ENCODE results near the gene COL4A2. TPM values are rescaled to one million over a fixed set of nuclear protein-coding genes. Genes with fewer than 3 reads are reported as not detected.
"Not testable (repeated sequence)": the region's sequence is repeated elsewhere in the genome, so short reads cannot be mapped to it uniquely, and the experiment has no call there.

COL4A2 gene
- total and polyA plus RNA-seq, 2 donors: 465 to 488 TPM

DNA sequence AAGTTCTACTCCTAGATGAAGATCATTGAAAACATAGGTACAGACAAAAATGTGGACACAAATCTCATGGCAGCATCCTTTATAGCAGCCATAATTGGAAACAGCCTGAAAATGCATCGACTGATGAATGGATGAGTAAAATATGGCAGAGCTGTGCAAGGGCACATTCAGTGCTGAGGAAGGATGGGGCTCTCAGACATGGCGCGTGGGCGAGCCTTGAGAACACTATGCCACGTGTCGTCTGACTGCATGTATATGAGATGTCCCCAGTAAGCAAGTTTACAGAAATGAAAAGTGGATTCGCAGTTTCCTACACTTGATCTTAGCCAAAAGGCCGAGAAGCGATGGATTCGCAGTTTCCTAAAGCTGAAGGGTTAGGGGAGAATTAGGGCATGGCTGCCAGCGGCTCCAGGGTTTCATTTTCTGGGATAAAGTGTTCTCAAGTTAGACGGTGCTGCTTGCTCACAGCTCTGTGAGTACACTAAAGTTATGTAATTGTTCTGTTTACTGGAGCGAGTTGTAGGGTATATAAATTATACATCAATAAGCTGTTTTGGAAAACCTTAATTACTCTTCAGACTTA lies 176.4 kb downstream of the COL4A2 start:
- 81% methylated on average over 13 of the region's 13 CpGs for WGBS
- H3K27ac ChIP-seq (ENCODE audit: low read depth): no peak overlapping the region
- no peaks in the 10 kb centered on the region for H3K36me3 ChIP-seq (ENCODE audit: insufficient read depth)

DNA sequence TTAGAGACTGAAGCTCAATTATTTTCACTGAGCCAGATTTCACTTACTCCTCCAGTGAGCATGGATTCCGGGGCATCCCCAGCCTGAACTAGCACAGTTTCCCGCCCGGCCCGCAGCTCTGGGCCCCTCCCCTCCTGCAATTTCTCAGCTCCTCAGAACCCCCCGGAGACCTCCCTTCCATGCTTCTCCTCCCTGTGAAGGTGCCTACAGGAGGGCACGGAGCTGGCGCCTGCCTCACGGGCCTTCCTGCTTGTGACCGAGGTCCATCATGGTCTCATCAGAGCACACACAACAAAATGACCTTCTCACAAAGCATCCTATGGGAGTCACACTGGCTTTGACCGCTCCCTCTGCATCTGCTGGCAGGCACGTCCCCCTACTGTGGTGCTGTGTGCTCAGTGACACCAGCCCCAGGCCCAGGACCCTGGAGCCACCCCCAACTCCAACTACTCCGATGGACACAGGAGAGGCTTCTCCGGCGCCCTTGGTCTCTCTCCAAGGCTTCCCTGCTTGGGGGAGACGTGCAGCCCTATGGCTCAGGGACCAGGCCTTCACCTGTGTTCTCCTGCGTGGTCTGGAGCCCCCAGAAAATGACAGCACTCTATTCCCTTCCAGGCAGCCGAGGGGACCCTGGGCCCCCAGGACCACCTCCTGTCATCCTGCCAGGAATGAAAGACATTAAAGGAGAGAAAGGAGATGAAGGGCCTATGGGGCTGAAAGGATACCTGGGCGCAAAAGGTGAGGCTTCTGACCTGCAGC lies 177.4 kb downstream of the COL4A2 start:
- H3K27ac ChIP-seq (ENCODE audit: low read depth): no peak overlapping the region
- H3K4me3 ChIP-seq (ENCODE audit: low read depth, low read length): no peak overlapping the region
- H3K36me3 ChIP-seq (ENCODE audit: insufficient read depth): no peaks in the 10 kb centered on the region
- H3K4me1 ChIP-seq (ENCODE audit: insufficient read depth): peaks cover 2% of the 10 kb centered on the region
- WGBS: 90% methylated on average over 18 of the region's 18 CpGs
- DNase-seq (ENCODE audit: extremely low spot score): no peak

More for the DNA sequence above, 176.4 kb downstream of the COL4A2 start:
- H3K4me1 ChIP-seq (ENCODE audit: insufficient read depth): peaks cover 2% of the 10 kb centered on the region
- no peak overlapping the region for H3K4me3 ChIP-seq (ENCODE audit: low read depth, low read length)
- no peak for DNase-seq (ENCODE audit: extremely low spot score)

DNA sequence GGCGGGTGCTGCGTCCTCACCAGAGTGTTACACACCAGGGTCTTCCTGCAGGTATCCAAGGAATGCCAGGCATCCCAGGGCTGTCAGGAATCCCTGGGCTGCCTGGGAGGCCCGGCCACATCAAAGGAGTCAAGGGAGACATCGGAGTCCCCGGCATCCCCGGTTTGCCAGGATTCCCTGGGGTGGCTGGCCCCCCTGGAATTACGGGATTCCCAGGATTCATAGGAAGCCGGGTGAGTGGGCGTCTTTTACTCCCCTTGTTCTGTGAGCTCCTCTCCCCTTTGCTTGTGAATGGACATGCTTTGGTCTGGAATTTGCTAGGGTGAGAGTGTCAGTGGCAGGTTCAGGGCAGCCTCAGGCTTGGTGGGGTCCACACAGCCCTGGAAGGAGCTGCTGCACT lies 178.5 kb downstream of the COL4A2 start:
- no peak for DNase-seq (ENCODE audit: extremely low spot score)
- Histone ChIP-seq H3K4me1 (ENCODE audit: insufficient read depth) (peaks cover 2% of the 10 kb centered on the region), H3K4me3 (ENCODE audit: low read depth, low read length) (no peak overlapping the region), H3K36me3 (ENCODE audit: insufficient read depth) (no peaks in the 10 kb centered on the region), H3K27ac (ENCODE audit: low read depth) (no peak overlapping the region)
- 59% methylated on average over 9 of the region's 9 CpGs for WGBS

DNA sequence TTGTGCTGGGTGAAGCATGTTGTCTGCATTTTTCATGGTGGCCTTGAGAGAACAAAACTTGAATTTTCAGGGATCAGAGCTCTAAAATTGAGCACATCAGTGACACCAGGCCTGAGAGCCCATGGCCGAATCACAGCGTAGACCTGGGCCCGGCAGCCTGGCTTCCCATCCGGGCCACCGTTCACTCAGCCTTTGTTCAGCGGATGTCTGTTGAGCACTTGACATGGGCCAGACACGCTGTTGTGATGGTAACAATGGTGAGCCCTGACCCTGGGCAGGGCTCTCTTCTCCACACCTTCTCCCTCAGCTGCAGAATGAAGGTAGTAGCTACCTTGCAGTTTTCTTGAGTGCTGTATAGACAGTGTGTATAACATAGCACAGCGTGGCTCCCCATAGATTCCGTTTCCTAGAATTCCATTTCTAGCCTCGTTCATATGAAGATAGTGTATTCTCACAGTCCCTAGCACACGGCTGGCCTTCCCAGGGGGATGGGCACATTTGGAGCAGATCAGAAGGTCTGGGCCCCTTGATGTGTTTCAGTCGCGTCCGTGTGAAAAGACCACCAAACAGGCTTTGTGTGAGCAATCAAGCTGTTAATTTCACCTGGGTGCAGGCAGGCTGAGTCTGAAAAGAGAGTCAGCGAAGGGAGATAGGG lies 179.1 kb downstream of the COL4A2 start:
- Histone ChIP-seq H3K27ac (ENCODE audit: low read depth) (no peak overlapping the region), H3K4me1 (ENCODE audit: insufficient read depth) (peaks cover 2% of the 10 kb centered on the region), H3K36me3 (ENCODE audit: insufficient read depth) (no peaks in the 10 kb centered on the region), H3K4me3 (ENCODE audit: low read depth, low read length) (no peak overlapping the region)
- DNase-seq (ENCODE audit: extremely low spot score): no peak
- WGBS: 84% methylated on average over 15 of the region's 15 CpGs

DNA sequence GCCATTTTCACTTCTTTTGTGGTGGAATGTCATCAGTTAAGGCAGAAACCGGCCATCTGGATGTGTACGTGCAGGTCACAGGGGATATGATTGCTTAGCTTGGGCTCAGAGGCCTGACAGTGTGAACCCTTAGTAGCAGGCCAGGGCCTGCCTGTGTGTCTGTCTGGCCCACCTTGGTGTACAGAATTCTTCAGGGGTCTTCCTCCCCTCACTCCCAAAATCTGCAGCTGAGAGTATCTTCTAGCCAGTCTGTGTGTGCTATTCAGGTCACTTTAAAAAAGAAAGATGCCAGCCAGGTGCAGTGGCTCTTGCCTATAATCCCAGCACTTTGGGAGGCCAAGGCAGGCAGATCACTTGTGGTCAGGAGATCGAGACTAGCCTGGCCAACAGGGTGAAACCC lies 179.8 kb downstream of the COL4A2 start:
- WGBS: 82% methylated on average over 3 of the region's 3 CpGs
- H3K27ac ChIP-seq (ENCODE audit: low read depth); H3K4me1 ChIP-seq (ENCODE audit: insufficient read depth); H3K36me3 ChIP-seq (ENCODE audit: insufficient read depth); H3K4me3 ChIP-seq (ENCODE audit: low read depth, low read length); DNase-seq (ENCODE audit: extremely low spot score): not testable (repeated sequence)

DNA sequence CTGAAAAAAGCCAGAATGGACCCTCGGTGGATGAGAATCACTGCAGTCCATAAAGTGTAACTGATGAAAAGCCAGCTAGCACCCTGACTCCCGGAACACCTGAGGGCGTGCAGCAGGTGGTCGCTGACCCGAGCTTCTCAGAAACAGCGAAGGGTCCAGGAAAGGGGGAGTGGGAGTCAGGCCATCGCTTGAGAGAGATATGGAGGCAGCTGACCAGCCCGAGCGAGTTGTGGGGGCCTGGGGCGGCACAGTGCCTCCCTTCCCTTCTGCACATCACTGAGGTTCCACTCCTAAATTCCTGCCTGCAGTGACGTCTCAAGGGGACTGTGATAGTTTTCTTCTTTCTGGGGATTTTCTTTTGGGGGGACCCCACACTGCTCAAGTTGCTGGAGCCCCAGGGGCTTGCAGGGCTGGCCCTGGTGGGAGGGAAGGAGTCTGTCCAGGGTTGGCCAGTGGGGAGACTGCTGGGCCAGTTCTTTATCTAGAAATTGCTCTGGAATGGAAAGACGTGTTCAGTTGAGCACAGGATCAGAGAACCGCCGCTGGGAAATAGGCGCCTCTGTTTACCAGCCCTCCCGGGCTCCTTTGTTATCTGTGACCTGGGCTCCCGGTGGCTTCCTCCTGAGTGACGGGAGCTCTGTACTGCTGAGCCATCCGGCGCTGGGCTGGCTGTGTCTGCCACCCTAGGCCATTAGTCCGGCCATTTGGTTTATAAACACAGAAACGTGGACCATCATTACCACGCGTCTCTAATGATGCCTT lies 183.1 kb downstream of the COL4A2 start:
- Histone ChIP-seq H3K4me3 (ENCODE audit: low read depth, low read length) (no peak overlapping the region), H3K36me3 (ENCODE audit: insufficient read depth) (no peaks in the 10 kb centered on the region), H3K4me1 (ENCODE audit: insufficient read depth) (peaks cover 2% of the 10 kb centered on the region), H3K27ac (ENCODE audit: low read depth) (no peak overlapping the region)
- DNase-seq (ENCODE audit: extremely low spot score): no peak
- WGBS: 87% methylated on average over 24 of the region's 24 CpGs

DNA sequence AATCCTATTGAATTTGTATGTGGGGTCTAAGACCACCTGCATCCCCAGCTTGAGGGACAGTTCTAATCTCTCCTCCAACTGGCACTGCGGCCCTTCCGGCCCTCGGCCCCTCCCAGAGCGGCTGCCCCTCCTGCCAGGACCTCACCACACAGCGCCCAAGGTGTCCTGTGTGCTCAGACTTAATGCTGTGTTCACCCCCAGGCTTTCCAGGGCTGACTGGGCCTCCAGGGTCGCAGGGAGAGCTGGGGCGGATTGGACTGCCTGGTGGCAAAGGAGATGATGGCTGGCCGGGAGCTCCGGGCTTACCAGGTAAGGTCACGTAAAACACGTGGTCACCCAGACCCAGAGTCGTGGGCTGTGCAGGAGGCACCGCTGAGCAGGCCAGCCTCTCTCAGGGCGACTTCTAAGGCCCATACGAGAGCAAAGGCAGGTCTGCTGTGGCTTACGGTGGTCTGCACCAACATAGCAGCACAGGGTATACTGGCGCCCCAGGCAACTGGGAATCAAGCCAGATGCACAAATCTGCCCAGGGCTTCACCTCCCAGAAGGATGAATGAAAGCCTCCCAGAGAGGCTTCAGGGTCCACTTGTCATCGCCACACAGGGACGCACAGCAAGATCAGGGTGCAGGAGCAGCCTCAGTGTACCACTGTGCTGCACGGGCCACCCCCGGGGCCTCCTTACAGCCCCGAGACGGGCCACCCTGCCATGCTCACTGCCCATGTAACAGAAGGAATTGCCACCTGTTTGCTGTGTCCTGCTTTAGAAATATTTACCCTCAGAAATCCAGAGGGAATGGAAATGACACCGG lies 185.0 kb downstream of the COL4A2 start:
- H3K36me3 ChIP-seq (ENCODE audit: insufficient read depth): peaks cover 2% of the 10 kb centered on the region
- WGBS: 94% methylated on average over 24 of the region's 24 CpGs
- no peak overlapping the region for H3K4me3 ChIP-seq (ENCODE audit: low read depth, low read length)
- no peak for DNase-seq (ENCODE audit: extremely low spot score)
- no peaks in the 10 kb centered on the region for H3K4me1 ChIP-seq (ENCODE audit: insufficient read depth)
- H3K27ac ChIP-seq (ENCODE audit: low read depth): no peak overlapping the region

DNA sequence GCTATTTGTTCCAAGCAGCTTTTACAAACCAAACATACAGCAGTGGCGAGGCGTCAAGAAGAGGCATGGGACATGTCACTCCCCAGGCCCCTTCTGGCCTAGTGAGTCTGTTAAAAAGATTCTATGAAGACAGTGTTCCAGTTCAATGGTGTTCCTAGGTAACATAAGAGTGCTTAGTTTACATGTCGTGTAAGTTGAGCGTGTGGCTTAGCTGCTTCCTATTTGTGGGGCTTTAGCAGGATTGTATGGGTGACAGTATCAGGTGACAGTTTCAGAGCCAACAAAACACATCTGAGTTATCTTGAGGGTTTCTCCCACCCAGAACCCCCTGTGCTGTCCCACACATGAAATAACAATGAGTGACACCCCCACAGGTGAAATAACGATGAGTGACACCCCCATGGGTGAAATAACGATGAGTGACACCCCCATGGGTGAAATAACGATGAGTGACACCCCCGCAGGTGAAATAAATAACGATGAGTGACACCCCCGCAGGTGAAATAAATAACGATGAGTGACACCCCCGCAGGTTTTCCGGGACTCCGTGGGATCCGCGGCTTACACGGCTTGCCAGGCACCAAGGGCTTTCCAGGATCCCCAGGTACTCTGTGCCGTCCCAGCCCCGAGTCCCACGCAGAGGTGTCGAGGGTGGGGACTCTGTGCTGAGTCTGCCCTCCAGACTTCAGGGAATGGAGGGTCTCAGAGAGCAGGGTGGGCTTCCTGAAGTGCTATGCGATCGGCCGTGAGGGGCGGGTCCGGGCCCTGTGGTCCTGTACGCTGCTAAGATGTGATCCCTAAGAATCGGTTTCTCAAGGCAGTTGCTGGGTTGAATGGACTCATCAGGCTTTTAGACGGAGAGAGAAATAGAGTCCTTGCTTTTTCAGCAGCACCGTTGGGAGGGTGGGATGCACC lies 185.9 kb downstream of the COL4A2 start:
- no peak for DNase-seq (ENCODE audit: extremely low spot score)
- H3K36me3 ChIP-seq (ENCODE audit: insufficient read depth): peaks cover 2% of the 10 kb centered on the region
- 95% methylated on average over 30 of the region's 30 CpGs for WGBS
- H3K4me3 ChIP-seq (ENCODE audit: low read depth, low read length): no peak overlapping the region
- no peak overlapping the region for H3K27ac ChIP-seq (ENCODE audit: low read depth)
- no peaks in the 10 kb centered on the region for H3K4me1 ChIP-seq (ENCODE audit: insufficient read depth)

DNA sequence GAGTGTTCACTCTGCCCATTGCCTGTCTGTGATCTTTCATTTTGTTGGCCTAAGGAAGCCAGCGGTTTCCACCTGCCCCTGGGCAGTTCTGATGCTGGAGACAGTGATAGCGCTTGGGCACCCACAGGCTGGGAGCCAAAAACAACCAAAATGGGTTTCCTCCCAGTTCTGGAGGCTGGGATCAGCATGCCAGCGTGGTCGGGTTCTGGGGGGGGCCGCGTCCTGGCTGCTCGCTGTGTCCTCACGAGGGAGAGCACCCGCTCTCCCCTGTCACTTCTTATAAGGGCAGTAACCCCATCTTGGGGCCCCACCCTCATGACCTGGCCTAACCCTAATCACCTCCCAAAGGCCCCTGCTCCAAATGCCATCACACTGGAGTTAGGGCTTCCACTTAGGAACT lies 186.5 kb downstream of the COL4A2 start:
- Histone ChIP-seq H3K36me3 (ENCODE audit: insufficient read depth) (peaks cover 2% of the 10 kb centered on the region), H3K4me1 (ENCODE audit: insufficient read depth) (no peaks in the 10 kb centered on the region), H3K4me3 (ENCODE audit: low read depth, low read length) (no peak overlapping the region), H3K27ac (ENCODE audit: low read depth) (no peak overlapping the region)
- no peak for DNase-seq (ENCODE audit: extremely low spot score)
- WGBS: 96% methylated on average over 9 of the region's 9 CpGs

DNA sequence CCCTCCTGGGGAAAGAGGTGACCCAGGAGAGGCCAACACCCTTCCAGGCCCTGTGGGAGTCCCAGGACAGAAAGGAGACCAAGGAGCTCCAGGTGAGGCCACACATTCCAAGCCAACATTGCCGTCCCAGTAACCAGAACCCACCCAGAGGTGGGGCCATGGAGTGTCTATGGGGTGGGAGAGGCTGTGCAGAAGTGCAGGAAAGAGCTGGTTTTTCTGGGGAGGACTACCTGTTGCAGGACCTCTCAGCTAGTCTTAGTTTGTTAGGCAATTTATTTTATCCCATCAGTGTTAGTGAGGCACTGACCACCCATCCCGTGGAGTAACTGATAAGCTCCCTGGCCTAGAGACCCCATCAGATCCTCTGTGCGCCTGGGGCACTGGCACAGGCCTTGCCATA lies 188.3 kb downstream of the COL4A2 start:
- Histone ChIP-seq H3K36me3 (ENCODE audit: insufficient read depth) (peaks cover 2% of the 10 kb centered on the region), H3K4me1 (ENCODE audit: insufficient read depth) (no peaks in the 10 kb centered on the region), H3K4me3 (ENCODE audit: low read depth, low read length) (no peak overlapping the region), H3K27ac (ENCODE audit: low read depth) (no peak overlapping the region)
- 90% methylated on average over 3 of the region's 3 CpGs for WGBS
- DNase-seq (ENCODE audit: extremely low spot score): no peak

DNA sequence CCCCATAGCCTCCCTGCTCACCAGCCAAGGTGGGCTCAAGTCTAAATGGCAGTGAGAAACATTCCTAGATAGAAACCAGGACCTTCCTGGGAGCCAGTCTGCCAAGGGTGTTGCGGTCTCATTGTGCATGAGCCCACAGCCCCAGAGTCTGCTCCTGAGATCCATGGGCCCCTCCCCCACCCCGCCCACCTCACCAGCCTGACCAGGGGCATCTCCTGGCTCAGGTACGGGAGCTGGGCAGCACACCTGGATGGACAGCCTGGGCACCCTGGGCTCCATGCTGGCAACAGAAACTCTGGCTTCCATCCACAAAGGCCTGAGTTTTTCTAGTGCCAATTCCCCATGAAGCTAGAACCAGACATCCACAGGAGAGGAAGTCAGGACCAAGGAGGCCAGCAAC lies 188.8 kb downstream of the COL4A2 start:
- DNase-seq (ENCODE audit: extremely low spot score): no peak
- peaks cover 2% of the 10 kb centered on the region for H3K36me3 ChIP-seq (ENCODE audit: insufficient read depth)
- 96% methylated on average over 3 of the region's 3 CpGs for WGBS
- H3K27ac ChIP-seq (ENCODE audit: low read depth): no peak overlapping the region
- no peak overlapping the region for H3K4me3 ChIP-seq (ENCODE audit: low read depth, low read length)
- H3K4me1 ChIP-seq (ENCODE audit: insufficient read depth): no peaks in the 10 kb centered on the region

DNA sequence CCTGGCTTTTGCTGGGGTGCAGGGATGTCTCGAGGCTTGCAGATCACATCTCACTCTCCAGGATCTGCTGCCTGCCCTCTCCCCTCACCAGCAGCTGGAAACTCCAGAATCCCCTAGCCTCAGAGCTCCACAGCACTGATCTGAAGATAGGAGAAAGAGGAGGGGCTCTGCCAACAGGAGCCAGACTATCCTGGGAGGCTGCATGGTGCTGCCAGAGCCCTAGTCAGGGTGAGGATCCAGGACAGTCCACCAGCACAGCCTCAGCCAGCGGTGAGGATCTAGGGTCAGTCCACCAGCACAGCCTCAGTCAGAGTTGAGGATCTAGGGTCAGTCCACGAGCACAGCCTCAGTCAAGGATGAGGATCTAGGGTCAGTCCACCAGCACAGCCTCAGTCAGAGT lies 189.2 kb downstream of the COL4A2 start:
- DNase-seq (ENCODE audit: extremely low spot score): no peak
- Histone ChIP-seq H3K4me1 (ENCODE audit: insufficient read depth) (no peaks in the 10 kb centered on the region), H3K4me3 (ENCODE audit: low read depth, low read length) (no peak overlapping the region), H3K36me3 (ENCODE audit: insufficient read depth) (peaks cover 2% of the 10 kb centered on the region), H3K27ac (ENCODE audit: low read depth) (no peak overlapping the region)
- 91% methylated on average over 3 of the region's 3 CpGs for WGBS

All from urinary bladder (tissue), 4 donors.